Sigmoid colon (tissue), 4 donors: ENCODE data around the gene OASL.

ENCODE experiments used
- CTCF ChIP-seq, 4 experiments: fragments of 450-650 bp in 3 of 4; fragments of 200-600 bp in 1 of 4; IDR thresholded peaks; one replicate each; pipeline ENCODE4 v1.5.1; 2016 to 2019; ENCODE audit warnings: antibody characterized with exemption in 4 of 4, mild to moderate bottlenecking in 3 of 4, moderate library complexity in 2 of 4
- EP300 ChIP-seq, 4 donors: sonication (generic); formaldehyde crosslinking; IDR thresholded peaks; one replicate each; pipeline ENCODE4 v1.6.1; 2017; ENCODE audit warnings: antibody characterized with exemption in 4 of 4
- POLR2AphosphoS5 ChIP-seq, 4 donors: sonication (generic); formaldehyde crosslinking; IDR thresholded peaks; one replicate each; pipeline ENCODE4 v1.6.1; 2017; ENCODE audit warnings: antibody characterized with exemption in 4 of 4

- no peak for TF ChIP-seq CTCF (IDR thresholded peaks at IDR 0.05)
- no peak for TF ChIP-seq EP300 (IDR thresholded peaks at IDR 0.05)
- no peak for TF ChIP-seq POLR2AphosphoS5 (IDR thresholded peaks at IDR 0.05)
These were observed 37.1 kb downstream of the OASL start for GRCh38 chr12:121001841-121002483.
